GM11168 (cell line): Measurements from ENCODE around the gene DCBLD2.

ENCODE experiments used
- in situ Hi-C: fragments of 300-500 bp; cut with MboI; formaldehyde crosslinking; loops from one replicate; pipeline ENCODE4 v1.12.0; 2022; ENCODE audit warnings: low sequenced_read_pairs; ENCODE audit not compliant: unreplicated experiment

DCBLD2 gene

GRCh38 chr3:98777286-98777685 lies 124.2 kb downstream of the DCBLD2 start:
- in situ Hi-C loops: no loop called here

GRCh38 chr3:98776140-98776493 lies 125.4 kb downstream of the DCBLD2 start:
- in situ Hi-C loops: no loop called here

GRCh38 chr3:98775459-98776139 lies 125.9 kb downstream of the DCBLD2 start:
- in situ Hi-C loops: no loop called here

- in situ Hi-C loops: no loop called here
Observed at GRCh38 chr3:98772022-98772421, 129.5 kb downstream of the DCBLD2 start.

GRCh38 chr3:98770261-98771039 lies 131.0 kb downstream of the DCBLD2 start:
- in situ Hi-C loops: no loop called here

- in situ Hi-C loops: no loop called here
Observed at GRCh38 chr3:98769448-98769847, 132.0 kb downstream of the DCBLD2 start.

- in situ Hi-C loops: no loop called here
Observed at GRCh38 chr3:98768961-98769360, 132.5 kb downstream of the DCBLD2 start.

- in situ Hi-C loops: no loop called here
Observed at GRCh38 chr3:98766924-98767323, 134.6 kb downstream of the DCBLD2 start.

GRCh38 chr3:98765721-98766120 lies 135.8 kb downstream of the DCBLD2 start:
- in situ Hi-C loops: no loop called here

GRCh38 chr3:98764472-98764884 lies 137.0 kb downstream of the DCBLD2 start:
- in situ Hi-C loops: no loop called here

GRCh38 chr3:98763819-98764418 lies 137.6 kb downstream of the DCBLD2 start:
- in situ Hi-C loops: no loop called here

GRCh38 chr3:98763076-98763475 lies 138.4 kb downstream of the DCBLD2 start, which contains the start of gene ST3GAL6:
Gene ST3GAL6, plus strand, starts transcription at chr3:98763340. Its CDS starts 5,101 bp downstream, at chr3:98768441.
- in situ Hi-C loops: no loop called here

GRCh38 chr3:98761643-98762229 lies 139.8 kb downstream of the DCBLD2 start:
- in situ Hi-C loops: no loop called here

GRCh38 chr3:98759629-98760028 lies 141.9 kb downstream of the DCBLD2 start:
- in situ Hi-C loops: no loop called here

- in situ Hi-C loops: no loop called here
Observed at GRCh38 chr3:98755601-98756000, 145.9 kb downstream of the DCBLD2 start.

- in situ Hi-C loops: no loop called here
Observed at GRCh38 chr3:98754483-98754882, 147.0 kb downstream of the DCBLD2 start.

- in situ Hi-C loops: no loop called here
Observed at GRCh38 chr3:98750276-98750919, 151.1 kb downstream of the DCBLD2 start.

GRCh38 chr3:98746882-98747281 lies 154.6 kb downstream of the DCBLD2 start:
- in situ Hi-C loops: no loop called here

GRCh38 chr3:98746122-98746521 lies 155.4 kb downstream of the DCBLD2 start:
- in situ Hi-C loops: no loop called here
